NCI-H2171 treated with DMSO at 0.1 percent for 48 hours (cell line): ENCODE data around the gene FAM237A.
A peak's percentile ranks its signal among the peaks of the same experiment; 100 is the strongest.

Experiments
- DNase-seq: peaks from one replicate; lab custom pipeline; 2025; lab: John Stamatoyannopoulos, UW

Gene FAM237A

DNA sequence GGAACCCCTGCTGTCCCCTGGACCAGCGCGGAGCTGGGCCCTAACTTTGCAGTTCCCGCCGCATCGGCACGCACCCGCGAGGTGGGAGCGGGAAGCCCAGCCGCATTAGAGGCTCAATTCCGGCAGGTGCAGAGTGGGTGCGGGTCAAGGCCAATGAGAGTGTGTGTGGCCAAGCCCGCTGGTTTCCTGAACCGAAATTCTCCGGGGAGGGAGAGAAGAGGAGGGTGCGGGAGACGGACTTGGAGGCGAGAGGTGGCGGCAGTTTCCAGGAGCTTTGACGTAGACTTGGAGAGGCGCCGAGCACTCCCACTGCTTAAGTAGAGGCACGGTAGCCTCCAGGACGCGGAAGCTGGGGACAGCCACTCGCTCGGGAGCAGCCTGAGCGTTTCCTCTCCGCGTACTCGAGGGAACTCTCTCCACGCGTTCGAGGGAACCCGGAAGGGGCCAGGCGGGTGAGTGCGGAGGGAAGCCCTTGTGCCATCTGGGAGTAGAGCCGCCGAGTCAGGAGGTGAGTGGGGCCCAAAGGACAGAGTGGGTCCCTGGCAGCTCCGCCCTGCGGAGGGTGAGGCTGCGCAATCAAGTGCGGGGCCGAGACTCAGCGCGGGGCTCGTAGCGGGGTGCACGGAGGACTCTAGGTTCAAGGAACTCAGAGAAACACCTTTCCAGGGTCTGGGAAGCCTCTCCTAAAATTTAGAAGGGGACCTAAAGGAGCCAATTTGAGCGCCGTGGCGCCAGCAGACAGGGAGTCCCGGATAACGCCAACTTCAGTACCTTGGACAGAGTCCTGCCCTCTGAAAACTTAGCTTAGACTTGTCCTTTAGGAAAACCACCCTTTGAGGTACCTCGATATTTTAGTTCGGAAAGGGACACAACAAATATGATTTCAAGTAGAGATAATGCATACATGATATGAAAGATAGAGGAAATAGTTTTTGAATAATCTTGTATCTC is at the start of gene FAM237A:
FAM237A (plus strand) TSS at position 413 of the 951 bp plus-strand sequence. CDS start 1,750 bp downstream, outside the sequence.
- no peak for DNase-seq

DNA sequence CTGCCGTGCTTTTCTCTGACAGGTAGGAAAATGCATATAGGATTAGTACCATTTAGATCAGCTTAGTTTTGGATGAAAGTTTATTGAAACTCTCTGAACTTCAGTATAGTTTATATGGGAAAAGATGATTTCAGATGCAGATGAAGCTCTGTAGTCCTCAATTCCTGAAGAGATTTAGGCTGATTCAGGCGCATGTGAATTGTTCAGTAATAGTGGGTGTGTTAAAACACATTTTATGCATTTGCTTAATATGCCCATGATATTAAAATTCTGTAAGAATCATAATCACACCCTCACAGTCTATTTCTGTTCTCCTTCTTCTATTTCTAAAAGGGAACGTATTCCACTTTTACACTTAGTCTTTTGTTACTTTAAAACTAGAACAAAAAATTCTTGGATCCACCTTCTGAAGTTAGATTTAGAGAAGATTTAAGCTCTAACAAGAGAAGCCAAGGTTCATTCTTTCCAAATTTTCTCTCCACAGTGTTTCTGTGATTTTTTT is 44.5 kb upstream of the FAM237A start:
- DNase-seq = no peak

DNA sequence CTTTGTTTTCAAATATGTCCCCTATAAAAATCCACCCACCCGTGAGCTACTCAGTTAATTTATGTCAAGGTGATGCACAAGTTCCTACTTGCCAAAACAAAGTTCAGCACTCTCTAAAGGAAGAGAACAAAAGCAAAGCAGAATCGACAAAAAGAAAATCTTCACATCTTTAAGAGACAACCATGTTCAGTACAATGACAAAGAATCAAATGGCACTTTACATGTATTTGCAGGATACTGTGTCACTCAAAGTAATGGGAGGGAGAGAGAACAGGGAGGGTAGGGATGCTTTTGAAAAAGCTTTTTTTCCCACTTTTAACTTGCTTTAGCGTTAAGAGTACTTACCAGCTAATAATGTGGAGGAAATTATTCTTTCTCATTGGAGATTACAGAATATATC is 39.0 kb upstream of the FAM237A start:
- no peak for DNase-seq

DNA sequence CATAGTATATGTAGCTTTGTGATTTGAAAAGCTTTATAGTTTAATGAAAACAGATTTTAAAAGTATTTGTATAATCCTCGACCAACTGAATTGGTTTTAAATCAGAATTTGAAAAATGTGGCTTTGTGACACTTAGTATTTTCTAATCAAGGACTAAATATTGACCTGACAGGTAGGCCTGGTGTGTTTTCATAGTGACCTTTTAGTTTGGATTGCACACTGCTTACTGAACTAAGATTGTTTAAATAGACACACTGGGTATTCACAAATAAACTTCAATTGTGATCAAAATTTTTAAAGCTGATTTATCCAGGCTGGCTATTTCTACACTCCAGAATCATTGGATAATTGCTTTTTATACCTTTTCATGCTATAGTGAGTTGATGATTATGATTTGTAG is 31.8 kb upstream of the FAM237A start:
- no peak for DNase-seq

DNA sequence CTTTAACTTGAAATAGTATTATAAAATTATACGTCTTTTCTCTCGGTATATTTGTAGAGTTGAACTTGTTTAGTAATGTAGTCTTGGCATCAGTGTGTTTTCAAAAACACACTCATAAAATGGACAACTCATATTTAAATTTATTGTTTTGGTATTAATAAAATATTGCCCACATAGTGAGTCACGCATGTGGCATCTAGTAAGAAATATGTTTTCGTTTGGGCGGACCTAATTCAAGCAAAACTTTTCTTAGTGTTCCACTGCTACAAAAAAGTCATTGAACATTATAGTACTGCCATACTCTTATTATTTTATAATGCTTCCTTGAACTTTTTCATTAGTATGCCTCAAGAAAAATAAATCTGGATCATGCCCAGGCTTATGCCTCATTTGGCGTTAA is 31.1 kb upstream of the FAM237A start:
- no peak for DNase-seq

DNA sequence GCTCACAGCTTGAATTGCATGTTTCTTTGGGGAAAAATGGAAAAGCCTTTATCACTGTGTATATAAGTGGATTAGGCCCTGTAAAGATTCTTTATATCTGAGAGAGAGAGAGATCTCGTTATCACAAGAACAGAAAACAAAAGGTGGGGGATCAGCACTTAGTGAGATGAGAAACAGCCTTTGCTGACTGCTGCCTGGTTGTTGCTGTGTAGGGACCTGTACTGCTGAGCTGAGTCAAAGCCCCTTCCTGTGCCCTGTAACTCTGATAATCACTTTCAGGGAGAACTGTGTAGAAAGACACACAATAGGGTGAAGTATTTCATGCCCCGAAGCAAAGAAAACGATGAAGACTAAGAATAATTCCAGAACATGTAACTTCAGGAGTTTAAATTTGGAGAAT is 30.6 kb upstream of the FAM237A start:
- no peak for DNase-seq

DNA sequence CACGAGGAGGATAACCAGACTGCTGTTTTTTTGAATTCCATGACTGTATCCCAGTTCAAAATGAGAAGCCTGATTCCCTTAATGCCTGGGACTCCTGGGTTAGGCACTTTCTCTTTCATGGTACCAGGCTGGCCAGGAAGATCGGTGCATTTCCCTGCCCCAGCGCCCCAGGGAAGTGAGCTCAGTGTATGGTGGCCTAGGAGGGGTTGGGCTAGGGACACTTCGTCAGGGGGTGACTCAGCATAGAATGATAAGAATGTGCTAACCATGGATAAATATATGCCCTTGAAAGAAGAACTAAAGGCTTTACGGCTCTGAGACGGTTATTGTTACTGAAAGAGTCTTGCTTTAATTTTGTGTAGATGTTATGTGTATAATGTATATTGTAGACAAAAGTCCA is 27.5 kb upstream of the FAM237A start:
- no peak for DNase-seq

DNA sequence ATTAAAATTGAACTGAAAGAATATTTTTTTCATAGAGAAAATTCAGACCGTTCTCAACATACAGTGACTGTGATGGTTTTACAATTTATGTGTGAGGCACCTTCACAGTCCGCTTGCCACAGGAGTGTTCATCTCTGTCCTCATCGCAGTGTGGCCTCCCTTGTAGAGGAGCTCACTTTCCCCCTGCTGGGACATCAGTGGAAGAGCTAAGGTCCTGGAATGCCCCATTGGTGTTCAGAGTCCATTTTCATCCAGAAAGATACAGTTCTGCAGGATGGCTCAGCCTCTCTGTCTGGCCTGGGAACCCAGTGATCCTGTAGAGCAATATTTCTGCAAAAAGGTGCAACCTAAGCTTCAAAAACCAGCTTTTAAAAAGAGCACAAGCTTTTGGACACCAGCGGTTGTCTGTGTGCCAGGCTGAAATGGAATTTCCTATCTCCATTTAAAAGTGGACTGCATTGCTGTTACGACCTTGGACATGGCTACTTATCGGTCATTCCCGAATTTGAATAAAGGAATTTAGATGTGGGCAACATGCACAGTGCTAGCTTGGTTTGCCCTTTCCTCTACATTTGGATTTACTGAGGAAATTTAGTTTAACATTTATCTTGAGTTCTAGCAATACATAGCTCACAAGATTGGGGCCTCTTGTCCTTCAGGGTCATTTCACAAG is 26.7 kb upstream of the FAM237A start:
- DNase-seq = no peak

DNA sequence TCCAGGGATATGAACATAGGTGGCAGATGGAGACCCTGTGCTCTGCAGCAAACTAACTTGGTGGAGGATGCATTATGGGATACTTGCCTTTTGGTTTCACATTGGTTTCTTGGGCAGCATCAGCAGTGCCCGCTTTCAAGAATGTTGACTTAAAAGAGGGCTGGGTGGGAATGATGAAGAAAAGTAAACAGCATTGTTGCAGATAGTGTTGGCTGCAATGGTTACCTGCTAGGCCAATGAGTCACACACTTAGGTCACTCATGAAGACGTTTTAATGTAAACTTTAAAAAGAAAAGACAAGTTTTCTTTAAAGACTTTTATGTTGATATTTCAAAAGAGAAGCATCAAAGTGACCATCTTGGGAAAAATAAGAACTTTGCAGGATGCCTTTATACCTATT is 26.1 kb upstream of the FAM237A start:
- DNase-seq = no peak

DNA sequence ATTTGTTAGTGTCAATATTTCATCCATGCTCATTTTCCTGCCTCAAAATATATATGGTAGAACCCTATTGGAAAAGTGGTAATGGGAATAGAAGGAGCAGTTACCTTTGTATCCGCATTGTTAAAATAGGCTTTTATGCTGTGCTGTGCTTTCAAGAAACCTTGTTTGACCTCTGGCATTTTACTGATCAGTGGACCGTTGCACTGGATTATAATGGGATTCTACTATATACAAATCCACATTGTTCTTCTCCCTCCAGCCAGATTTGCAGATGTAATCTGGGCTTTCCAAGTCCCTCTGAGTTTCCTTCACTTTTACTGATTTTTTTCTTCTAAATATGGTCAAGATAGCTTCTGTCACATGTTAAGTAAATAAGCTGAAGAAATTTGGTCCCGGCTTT is 23.3 kb upstream of the FAM237A start:
- DNase-seq = no peak

DNA sequence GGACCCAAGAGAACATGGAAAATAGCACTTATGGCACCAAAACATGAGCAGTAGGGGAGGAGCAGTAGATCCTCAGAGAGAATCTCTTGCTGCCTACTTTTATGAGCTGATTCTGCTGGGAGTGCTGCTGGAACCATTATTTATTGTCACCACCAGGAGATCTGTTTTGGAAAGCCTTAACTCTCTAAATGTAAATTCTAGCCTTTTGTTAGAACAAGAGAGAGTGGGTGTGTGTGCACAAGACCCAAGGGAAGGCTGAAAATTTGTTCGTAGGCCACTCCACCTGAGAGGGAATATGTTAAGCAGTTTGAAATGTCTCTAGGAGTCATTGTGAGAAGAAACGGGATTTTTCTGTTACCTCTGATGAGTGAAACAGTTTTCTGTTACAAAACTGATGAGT is 16.2 kb upstream of the FAM237A start:
- DNase-seq = no peak

DNA sequence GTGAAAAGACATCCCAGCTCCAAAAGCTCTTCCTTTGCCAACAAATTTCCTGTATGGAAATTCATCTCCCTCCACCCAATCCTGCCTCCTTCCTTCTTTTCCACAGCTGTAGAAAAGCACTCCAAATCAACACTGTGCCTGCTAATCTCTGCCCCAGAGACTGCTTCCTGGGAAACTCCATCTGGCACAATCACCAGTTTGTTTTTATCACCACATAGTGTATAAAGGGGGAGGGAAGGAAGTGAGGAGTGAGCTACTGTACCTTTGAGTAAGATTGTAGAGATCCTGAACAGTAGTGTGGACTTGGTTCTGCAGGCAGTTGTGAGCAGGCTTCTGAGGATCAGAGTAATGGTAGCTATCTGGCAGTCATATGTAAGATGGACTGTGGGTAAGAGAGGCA is 14.7 kb upstream of the FAM237A start:
- peak; percentile 71 for DNase-seq

DNA sequence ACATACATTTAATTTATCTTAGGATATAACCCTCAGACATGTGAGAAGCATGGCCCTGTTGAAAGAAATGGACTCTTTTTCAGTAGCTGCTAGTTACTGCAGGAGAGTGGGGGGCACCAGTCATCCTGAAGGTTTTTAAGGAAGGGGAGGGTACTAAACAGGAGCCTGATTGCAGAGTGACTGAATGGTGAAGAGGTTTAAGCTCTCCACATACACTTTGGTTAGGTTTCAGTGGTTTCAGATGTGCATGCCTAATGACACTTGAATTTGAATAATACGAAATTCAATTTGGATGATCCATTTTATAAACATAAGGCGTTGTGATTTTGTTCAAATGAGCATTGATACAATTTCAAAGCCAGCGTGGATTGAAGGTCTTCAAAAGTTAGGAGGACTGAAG is 10.9 kb upstream of the FAM237A start:
- no peak for DNase-seq

DNA sequence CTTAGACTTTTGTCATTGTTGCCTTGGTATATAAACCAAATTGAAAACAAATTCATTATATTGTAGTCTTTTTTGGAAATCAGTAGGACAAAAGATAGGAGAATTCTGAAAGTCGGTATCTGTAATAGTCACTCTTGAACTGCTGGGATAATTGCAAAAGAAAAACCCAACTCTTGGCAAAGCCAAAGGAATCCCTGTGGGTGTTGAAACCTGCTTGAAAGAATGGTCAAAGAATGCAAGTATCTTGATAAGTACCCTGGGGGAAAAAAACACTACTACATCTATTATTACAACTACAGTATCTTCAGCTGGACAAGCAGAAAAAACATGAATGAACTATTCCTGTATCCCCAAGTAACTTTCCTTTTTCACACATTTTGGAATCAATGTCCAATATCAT is 7.3 kb upstream of the FAM237A start:
- DNase-seq = no peak

DNA sequence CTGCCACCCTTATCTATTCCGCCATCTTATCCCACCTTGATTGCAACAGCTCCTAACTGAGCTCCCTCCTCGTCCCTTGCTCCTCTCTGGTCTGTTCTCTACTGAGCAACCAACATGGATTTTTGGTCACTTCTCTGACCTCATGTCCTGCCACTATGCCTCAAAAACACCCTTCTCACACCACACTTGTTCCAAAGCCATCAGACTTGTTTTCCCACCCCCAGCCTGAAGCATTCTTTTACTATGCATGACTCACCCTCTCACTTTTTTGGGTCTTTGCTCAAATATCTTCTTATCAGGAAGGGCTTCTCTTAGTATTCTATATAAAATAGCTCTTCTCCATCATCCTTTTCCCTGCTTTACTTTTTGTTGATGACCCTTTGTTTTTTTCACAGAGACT is 2.7 kb upstream of the FAM237A start:
- no peak for DNase-seq

DNA sequence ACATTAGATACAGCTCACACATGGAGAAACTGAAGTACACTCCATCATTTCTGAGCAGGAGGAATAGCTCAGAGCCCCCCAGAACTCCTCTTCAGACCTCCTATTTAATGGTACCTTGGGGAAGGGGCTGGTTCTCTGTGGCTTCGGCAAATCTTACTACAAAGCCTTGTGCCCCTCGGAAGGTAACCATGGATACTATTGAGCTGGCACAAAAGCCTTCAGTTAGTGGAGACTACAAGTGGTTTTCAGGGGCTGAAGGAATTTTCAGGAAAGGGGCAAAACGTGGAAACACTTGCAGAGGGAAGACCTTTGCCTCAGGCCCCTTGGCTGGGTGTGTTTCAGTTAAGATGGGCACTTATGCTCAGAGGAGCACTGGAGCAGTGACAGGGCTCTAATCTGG is 1.1 kb upstream of the FAM237A start:
- no peak for DNase-seq

DNA sequence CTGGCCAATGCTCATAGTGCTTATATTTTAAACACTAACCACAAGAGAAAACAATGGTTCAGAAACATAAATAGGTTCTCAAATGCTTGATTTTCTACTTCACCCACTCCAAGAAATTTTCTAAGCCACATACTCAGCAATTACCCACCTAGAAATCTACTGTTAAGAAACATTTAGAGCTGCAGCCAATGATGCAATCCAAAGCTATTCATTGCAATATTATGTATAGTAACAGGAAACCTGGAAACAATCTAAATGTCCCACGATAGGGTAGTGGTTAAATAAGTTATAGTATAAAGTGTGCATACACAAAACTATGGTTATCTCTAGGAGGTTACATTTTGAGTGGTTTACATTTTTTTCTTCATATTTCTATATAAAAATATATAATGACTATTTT is 5.7 kb downstream of the FAM237A start:
- no peak for DNase-seq

DNA sequence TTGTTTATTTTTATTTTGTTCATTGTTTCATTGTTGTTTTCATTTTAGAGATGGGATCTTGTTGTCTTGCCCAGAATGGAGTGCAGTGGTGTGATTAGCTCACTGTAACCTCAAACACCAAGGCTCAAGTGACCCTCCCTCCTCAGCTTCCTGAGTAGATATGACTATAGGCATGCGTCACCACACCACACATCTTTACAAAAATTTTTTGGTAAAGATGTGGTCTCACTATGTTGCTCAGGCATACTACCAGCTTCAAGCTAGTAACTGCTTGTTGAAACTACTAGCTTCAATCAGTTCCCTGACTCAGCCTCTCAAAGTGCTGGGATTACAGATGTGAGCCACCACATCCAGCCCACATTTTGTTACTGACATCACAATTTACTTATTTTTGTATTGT is 14.8 kb downstream of the FAM237A start:
- DNase-seq = no peak

DNA sequence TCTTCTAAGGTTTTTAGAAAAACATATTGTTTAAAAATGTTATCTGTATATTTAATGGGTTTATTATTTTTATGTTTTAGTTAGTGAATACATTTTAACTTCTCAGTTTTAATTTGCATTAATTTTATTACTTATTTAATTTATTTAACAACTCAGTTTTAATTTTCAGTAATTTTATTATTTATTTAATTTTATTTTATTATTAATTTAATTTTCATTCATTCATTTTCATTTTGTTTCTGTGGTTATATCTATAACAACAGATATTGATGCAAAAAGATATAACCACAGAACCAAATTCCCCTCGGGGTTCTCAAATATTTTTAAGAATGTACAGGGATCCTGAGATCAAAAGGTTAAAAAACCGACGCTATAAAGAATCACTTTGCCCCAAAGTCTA is 23.0 kb downstream of the FAM237A start:
- no peak for DNase-seq

DNA sequence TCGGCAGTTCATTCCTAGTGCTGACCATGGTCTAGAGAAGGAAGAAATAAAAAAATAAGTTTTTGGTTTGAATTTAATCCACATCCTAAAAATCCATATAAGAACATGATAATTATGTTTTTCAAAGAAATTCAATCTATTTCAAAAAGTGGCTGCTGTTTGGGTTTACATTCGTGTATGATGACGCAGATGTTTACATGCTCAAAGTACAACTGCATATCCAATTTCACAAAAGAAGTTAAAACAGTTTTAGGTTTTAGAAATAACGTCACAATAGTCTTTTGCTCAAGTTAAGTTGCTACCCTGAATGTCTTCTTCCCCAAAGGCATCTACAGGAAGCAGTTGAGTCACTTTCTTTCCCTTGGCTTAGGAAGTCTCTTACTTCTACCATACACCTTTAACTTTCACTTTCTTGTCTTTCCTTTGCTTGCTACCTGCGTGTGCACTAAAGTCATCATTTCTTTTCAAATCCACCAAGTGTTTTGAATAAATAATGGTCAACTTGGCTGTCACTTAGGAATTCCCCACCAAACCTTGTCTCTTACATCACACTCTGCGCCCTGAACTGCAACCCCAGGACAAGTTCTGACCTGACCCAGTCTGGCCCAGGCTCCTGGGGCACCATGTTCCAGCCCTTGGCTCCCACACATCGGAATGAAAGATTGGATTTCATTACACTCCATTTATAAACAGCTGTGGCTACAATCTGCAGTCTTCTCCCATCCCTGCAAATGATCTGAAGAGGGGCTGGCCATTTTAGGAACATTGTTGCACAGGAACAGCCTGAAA is 28.4 kb downstream of the FAM237A start:
- no peak for DNase-seq

DNA sequence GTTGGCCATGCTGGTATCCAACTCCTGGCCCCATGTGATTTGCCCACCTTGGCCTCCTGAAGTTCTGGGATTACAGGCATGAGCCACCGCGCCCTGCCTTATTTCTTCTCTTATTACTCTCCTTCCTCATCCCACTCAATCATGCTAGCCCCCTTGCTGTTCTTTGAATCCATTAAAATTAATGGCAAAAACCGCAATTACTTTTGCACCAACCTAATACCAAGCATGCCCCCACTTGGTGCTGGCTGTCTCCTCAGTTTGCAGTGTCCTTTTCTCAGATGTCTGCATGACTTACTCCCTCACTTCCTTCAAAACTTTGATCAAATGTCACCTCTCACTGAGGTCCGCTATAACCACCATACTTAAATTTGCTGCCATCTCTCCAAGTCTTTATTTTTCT is 41.3 kb downstream of the FAM237A start:
- DNase-seq = no peak

DNA sequence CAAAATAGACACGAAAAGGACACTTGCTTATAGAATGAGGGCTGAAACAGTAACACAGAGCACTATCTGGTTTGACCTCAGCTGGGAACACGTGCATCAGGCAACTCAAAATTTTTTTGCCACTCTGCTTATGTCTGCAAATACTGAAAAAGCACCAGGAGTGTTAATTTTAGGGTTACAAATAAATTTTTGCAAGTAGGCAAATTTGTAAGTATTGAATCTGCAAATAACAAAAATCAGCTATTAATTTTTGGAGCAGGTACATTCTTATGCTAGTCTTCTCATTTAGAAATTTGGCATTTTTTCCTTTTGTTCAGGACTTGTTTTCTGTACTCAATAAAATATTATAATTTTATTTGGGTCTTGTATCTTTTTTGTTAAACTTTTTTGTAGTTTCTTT is 46.2 kb downstream of the FAM237A start:
- no peak for DNase-seq

DNA sequence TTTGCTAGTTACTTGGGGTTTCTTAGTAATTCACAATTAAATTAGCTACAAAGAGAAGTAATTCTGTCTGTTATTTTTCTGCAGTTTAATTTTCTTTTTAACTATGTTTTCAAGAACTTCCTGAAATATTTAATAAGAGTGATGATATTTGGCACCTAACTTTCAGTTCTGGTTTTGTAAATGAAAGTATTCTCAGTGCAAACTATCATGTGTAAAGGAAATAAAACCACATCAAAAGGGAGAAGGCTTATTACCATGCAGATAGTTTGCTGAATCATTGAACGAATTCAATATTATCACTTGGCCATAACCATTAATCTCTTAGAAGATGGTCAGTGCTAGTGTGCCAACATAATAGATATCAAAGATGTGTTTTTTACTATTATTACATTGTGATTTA is 46.7 kb downstream of the FAM237A start:
- no peak for DNase-seq
